OCI-LY1 (cell line): ENCODE results near the gene CR1.

Source experiments
- H2AFZ ChIP-seq: fragments of 200-600 bp; sonication (generic), shearing (Covaris generic); 2 replicates; pipeline ENCODE4 v1.6.0; 2014; ENCODE audit warnings: antibody characterized with exemption, mild to moderate bottlenecking, low read length
- H3F3A ChIP-seq: fragments of 200-600 bp; sonication (generic), shearing (Covaris generic); 2 replicates; pipeline ENCODE4 v1.6.0; 2014; ENCODE audit warnings: mild to moderate bottlenecking, antibody characterized with exemption, low read length, moderate library complexity; ENCODE audit not compliant: insufficient read depth
- H3K27ac ChIP-seq: fragments of 200-600 bp; sonication (generic); 2 replicates; pipeline ENCODE4 v1.5.1; 2014; ENCODE audit warnings: low read length, mixed run types, mild to moderate bottlenecking, low read depth; ENCODE audit not compliant: poor library complexity, severe bottlenecking
- H3K27me3 ChIP-seq: fragments of 200-600 bp; sonication (generic); 2 replicates; pipeline ENCODE4 v1.6.0; 2014; ENCODE audit warnings: antibody characterized with exemption, mild to moderate bottlenecking, low read length, moderate library complexity; ENCODE audit not compliant: insufficient read depth
- H3K36me3 ChIP-seq: fragments of 200-600 bp; sonication (generic); 2 replicates; pipeline ENCODE4 v1.6.1; 2014; ENCODE audit warnings: mild to moderate bottlenecking, antibody characterized with exemption, low read length, moderate library complexity, mixed read lengths; ENCODE audit not compliant: insufficient read depth
- H3K4me1 ChIP-seq: fragments of 200-600 bp; sonication (generic); 2 replicates; pipeline ENCODE4 v1.5.1; 2014; ENCODE audit warnings: mild to moderate bottlenecking, low read length, moderate library complexity; ENCODE audit not compliant: insufficient read depth, severe bottlenecking
- H3K4me2 ChIP-seq: fragments of 200-600 bp; sonication (generic), shearing (Covaris generic); 2 replicates; pipeline ENCODE4 v1.6.1; 2014; ENCODE audit warnings: low read length
- H3K4me3 ChIP-seq: fragments of 200-600 bp; sonication (generic); 2 replicates; pipeline ENCODE4 v1.5.1; 2014; ENCODE audit warnings: low read length, low read depth, mild to moderate bottlenecking, mixed read lengths; ENCODE audit not compliant: poor library complexity, severe bottlenecking
- H3K79me2 ChIP-seq: fragments of 200-600 bp; shearing (Covaris generic); 2 replicates; pipeline ENCODE4 v1.6.1; 2016; ENCODE audit warnings: mixed run types, low read length, mixed read lengths; ENCODE audit not compliant: insufficient read depth
- H3K9ac ChIP-seq: fragments of 200-600 bp; sonication (generic), shearing (Covaris generic); 2 replicates; pipeline ENCODE4 v1.6.1; 2014; ENCODE audit warnings: mild to moderate bottlenecking, low read length, mixed read lengths
- H3K9me2 ChIP-seq: fragments of 200-600 bp; sonication (generic), shearing (Covaris generic); 2 replicates; pipeline ENCODE4 v1.6.1; 2014; ENCODE audit warnings: low read depth, mild to moderate bottlenecking, low read length, mixed read lengths
- H3K9me3 ChIP-seq: fragments of 200-600 bp; shearing (Covaris generic); 2 replicates; pipeline ENCODE4 v1.6.1; 2014; ENCODE audit warnings: low read length, mixed read lengths
- H4K20me1 ChIP-seq: fragments of 200-600 bp; sonication (generic), shearing (Covaris generic); 2 replicates; pipeline ENCODE4 v1.6.0; 2016; ENCODE audit warnings: mild to moderate bottlenecking, low read length; ENCODE audit not compliant: insufficient read depth
- EZH2 ChIP-seq: fragments of 200-600 bp; sonication (generic), shearing (Covaris generic); IDR thresholded peaks from 2 replicates; pipeline ENCODE4 v1.8.0; 2017; ENCODE audit warnings: borderline replicate concordance, mixed run types, mild to moderate bottlenecking, antibody characterized with exemption, low read length, moderate library complexity, mixed read lengths
- TF ChIP-seq, protein P1 (sequence below): fragments of 200-600 bp; sonication (generic), shearing (Covaris generic); IDR thresholded peaks from 2 replicates; pipeline ENCODE4 v1.5.1; 2017; ENCODE audit warnings: mild to moderate bottlenecking, antibody characterized with exemption, low read length, moderate library complexity, mixed read lengths

The CR1 gene

DNA sequence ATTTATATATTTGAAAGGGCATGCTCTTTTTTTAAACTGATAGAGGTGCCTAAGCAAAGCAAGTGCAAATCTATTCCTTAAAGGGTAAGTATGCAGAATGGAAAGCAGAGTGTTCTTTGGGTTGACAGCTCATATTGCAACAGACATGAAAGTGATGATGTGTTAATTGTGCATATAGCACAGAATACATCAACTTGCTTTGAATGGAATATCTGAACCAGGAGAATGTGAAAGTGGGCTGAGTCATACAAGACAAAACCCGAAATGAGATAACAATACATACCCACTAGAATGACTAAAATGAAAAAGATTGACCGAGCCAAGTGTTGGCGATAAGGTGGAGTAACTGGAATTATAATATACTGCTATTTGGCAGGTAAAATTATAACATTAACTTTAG lies 4.3 kb downstream of the CR1 start:
- H4K20me1 ChIP-seq: no peaks in the 10 kb centered on the region
- no peaks in the 10 kb centered on the region for H3F3A ChIP-seq
- H3K79me2 ChIP-seq: no peaks in the 10 kb centered on the region
- no peak overlapping the region for H3K4me2 ChIP-seq
- no peaks in the 10 kb centered on the region for H3K9me2 ChIP-seq
- H3K27me3 ChIP-seq: no peaks in the 10 kb centered on the region
- no peak overlapping the region for H3K27ac ChIP-seq
- H3K9me3 ChIP-seq: no peaks in the 10 kb centered on the region
- no peak overlapping the region for H2AFZ ChIP-seq
- no peak overlapping the region for H3K4me3 ChIP-seq
- no peaks in the 10 kb centered on the region for H3K4me1 ChIP-seq
- no peak overlapping the region for H3K9ac ChIP-seq
- TF ChIP-seq EZH2: no peak
- TF ChIP-seq, protein P1, sequence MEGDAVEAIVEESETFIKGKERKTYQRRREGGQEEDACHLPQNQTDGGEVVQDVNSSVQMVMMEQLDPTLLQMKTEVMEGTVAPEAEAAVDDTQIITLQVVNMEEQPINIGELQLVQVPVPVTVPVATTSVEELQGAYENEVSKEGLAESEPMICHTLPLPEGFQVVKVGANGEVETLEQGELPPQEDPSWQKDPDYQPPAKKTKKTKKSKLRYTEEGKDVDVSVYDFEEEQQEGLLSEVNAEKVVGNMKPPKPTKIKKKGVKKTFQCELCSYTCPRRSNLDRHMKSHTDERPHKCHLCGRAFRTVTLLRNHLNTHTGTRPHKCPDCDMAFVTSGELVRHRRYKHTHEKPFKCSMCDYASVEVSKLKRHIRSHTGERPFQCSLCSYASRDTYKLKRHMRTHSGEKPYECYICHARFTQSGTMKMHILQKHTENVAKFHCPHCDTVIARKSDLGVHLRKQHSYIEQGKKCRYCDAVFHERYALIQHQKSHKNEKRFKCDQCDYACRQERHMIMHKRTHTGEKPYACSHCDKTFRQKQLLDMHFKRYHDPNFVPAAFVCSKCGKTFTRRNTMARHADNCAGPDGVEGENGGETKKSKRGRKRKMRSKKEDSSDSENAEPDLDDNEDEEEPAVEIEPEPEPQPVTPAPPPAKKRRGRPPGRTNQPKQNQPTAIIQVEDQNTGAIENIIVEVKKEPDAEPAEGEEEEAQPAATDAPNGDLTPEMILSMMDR: no peak
- H3K36me3 ChIP-seq: no peaks in the 10 kb centered on the region

DNA sequence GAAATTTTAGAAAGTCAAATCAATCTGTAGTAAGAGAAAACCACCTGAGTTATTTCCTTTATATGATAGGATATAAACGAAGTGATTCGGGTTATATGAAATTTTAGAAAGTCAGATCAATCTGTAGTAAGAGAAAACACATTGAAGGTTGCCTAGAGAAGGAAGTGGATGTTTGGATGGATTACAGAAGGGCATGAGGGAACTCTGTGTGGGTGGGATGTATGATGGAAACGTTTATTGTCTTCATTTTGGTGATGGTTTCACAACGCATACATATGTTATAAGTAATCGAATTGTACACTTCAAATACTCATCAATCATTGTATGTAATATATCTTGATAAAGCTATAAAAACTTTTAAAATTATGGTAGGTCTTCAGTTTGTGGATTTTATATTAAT lies 5.1 kb downstream of the CR1 start:
- no peak overlapping the region for H3K9ac ChIP-seq
- no peaks in the 10 kb centered on the region for H3K27me3 ChIP-seq

DNA sequence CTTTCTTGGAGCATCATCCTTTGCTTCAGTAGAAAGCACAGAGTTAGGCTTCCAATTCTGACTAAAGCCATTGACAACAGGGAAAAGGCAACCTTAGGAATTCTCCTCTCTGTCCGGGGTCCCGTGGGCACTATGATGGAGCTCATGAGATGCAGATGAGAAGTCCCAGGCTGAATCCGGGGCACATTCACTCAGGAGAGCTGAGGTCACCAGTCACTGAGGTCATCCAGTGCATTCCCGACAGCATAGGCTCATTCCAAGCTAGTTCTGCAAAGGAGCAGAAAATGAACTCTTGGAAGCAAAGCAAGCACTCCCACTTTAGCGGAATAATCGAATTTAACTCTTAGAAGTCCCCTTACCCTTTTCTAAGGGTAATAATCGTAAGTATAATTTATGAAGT lies 6.8 kb downstream of the CR1 start:
- Histone ChIP-seq H3K27ac (no peak overlapping the region), H3K4me3 (no peak overlapping the region), H4K20me1 (no peaks in the 10 kb centered on the region), H3K9ac (no peak overlapping the region), H3K27me3 (no peaks in the 10 kb centered on the region), H2AFZ (no peak overlapping the region), H3F3A (no peaks in the 10 kb centered on the region), H3K9me2 (no peaks in the 10 kb centered on the region), H3K36me3 (no peaks in the 10 kb centered on the region), H3K4me2 (no peak overlapping the region), H3K4me1 (no peaks in the 10 kb centered on the region), H3K79me2 (no peaks in the 10 kb centered on the region), H3K9me3 (no peaks in the 10 kb centered on the region)
- TF ChIP-seq, protein P1: no peak
- no peak for TF ChIP-seq EZH2

More for the DNA sequence above, 5.1 kb downstream of the CR1 start:
- Histone ChIP-seq H3K79me2 (no peaks in the 10 kb centered on the region), H3K4me1 (no peaks in the 10 kb centered on the region), H3K4me3 (no peak overlapping the region), H3K4me2 (no peak overlapping the region), H2AFZ (no peak overlapping the region), H3K9me3 (no peaks in the 10 kb centered on the region), H3F3A (no peaks in the 10 kb centered on the region), H3K9me2 (no peaks in the 10 kb centered on the region), H4K20me1 (no peaks in the 10 kb centered on the region), H3K27ac (no peak overlapping the region), H3K36me3 (no peaks in the 10 kb centered on the region)
- TF ChIP-seq EZH2: no peak
- TF ChIP-seq, protein P1: no peak
